ENCODE measurements around the gene TMEM125. TPM values are rescaled to one million over a fixed set of nuclear protein-coding genes. Genes with fewer than 3 reads are reported as not detected.

The TMEM125 gene
- total RNA-seq, 1 donor from 2014 or later, result 3.9 TPM

DNA sequence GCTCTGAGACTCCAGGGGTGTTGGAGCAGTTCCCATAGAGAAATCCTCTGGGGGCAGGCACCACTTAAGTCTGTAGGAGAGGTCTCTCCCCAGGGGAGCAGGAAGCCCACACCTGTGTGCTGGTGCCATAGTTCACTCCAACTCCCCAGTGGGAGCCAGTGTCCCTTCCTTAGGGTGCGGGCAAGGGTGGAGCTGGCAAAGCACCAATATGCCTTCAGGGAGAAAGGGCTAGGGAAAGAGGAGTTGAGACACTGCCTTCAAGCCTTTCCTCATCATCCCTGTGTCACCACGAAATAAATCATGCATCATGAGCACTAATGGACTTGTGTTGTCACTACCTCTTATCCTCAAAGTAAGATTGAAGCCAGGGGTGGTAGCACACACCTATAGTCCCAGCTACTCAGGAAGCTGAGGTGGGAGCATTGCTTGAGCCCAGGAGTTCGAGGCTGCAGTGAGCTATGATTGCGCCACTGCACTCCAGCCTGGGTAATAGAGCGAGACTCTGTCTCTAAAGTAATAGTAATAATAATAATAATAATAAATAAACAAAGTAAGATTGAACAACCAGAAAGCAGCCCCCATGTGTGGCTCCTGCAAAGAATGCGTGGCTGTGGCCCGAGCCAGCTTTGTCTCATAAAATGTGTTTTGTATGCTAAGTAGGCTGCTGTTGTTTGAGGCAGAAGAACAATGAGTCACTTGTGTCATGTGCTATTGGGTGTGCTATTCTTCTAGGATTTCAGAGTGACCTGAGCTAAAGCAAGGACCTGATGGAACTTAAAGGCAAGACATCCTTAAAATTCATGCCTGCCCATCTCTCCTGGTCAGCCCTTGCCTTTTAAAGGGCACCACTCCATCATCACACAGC, 24.3 kb downstream of the TMEM125 start:
- DNase-seq (ENCODE audit: low read depth), result peak; percentile 96

DNA sequence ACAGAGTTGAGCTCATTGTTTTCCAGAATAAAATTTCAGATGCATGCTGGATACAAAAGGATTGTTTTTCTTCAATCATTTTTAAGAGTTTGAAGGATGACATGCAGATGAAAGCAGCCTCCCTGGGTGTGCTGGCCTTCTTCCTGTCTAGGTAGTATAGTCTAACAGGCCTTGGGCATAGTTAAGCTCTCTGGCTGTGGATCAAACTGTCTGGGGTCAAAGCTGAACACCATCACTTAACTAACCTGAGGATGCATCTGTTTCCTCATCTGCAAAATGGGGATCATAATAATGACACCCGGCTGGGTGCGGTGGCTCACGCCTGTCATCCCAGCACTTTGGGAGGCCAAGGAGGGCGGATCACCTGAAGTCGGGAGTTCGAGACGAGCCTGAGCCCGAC, 25.0 kb downstream of the TMEM125 start:
- no peak for DNase-seq (ENCODE audit: low read depth)

- DNase-seq (ENCODE audit: low read depth), result peak; percentile 67
These were observed 26.4 kb downstream of the TMEM125 start for GRCh38 chr1:43296207-43296606.

GRCh38 chr1:43298055-43298454, 28.3 kb downstream of the TMEM125 start:
- no peak for DNase-seq (ENCODE audit: low read depth)

- no peak for DNase-seq (ENCODE audit: low read depth)
These were observed 29.3 kb downstream of the TMEM125 start for GRCh38 chr1:43299101-43299500.

DNA sequence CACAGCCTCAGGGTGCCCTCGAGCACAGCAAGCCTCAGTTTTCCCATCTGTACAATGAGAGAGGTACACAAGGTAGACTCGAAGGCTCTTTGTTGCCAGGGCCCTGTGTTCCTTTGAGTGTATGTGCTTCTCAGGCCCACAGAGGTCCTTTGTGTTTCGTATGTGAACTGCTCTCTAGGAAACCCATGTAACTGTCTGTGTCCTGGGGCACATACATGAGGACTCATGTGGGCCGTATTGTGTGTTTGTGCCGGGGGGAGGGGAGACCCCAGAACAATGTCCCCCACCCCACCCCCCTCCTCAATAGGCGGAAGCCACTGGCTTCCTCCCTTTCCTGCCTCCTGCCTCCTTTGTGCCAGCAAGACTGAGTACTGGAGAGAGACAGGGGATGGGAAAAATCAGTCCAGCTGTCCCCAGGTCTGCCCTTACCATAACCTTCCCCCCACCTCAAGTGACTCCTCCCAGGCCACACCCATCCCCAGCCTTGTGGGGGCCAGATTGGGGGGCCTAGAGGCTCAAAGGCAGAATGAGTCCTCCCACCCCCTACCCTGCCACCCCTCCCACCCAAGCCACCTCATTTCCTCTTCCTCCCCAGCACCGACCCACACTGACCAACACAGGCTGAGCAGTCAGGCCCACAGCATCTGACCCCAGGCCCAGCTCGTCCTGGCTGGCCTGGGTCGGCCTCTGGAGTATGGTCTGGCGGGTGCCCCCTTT, 30.8 kb downstream of the TMEM125 start, which contains the start of gene TIE1:
Gene TIE1, plus strand, starts transcription at position 605 of the 717 bp plus-strand sequence. Its CDS starts 90 bp downstream, at position 695.
- DNase-seq (ENCODE audit: low read depth), result no peak

DNA sequence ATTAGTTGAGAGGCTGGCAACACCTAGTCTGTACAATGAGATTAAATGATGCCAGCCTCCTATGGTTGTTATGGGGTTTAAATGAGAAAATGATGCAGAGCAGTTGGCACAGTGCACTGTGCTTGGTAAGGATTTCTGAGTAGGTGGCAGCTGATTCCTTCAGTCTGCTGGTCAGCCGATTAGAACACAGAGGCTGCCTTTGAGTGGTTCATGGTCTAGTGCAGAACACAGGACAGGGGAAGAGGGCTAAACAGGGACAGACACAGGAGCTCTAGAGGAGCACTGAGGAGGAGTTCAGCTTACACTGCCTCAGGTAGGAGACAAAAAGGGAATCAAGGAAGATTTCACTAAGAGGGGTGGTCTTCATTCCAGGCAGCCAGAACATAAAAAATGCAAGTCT, 32.4 kb downstream of the TMEM125 start:
- DNase-seq (ENCODE audit: low read depth), result no peak

DNA sequence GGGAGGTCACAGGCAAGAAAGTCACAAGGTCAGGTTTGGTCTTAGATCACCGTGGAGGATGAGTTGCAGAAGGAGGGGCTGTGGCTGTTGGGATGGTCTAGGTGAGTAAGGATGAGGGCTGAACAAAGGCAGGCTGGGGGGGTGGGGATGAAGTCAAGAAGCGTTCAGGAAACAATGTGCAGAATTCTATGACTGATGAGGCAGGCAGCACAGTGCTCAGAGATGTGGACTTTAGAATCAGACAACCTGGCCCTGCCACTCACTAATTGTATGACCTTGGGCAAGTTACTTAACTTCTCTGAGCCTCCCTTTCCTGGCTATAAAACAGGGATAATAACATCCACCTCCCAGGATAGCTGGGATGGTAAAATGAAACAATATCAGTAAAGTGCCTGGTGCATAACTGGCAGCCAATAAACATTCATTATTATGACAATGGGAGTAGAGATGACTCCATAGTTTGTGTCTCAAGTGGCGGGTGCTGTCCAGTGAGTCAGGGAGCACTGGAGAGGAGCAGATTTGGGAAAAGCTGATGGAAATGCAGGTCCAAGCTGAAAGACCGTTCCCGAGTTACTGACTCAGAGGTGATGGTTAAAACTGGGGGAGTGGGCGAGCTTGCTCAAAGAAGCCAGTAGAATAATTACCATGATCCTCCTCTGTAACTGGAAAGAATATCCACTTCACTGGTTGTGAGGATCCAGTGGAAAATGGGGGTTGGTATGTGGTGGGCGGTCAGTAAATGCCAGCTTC, 33.1 kb downstream of the TMEM125 start:
- DNase-seq (ENCODE audit: low read depth), result peak; percentile 27

GRCh38 chr1:43303471-43304313, 33.9 kb downstream of the TMEM125 start:
- no peak for DNase-seq (ENCODE audit: low read depth)

DNA sequence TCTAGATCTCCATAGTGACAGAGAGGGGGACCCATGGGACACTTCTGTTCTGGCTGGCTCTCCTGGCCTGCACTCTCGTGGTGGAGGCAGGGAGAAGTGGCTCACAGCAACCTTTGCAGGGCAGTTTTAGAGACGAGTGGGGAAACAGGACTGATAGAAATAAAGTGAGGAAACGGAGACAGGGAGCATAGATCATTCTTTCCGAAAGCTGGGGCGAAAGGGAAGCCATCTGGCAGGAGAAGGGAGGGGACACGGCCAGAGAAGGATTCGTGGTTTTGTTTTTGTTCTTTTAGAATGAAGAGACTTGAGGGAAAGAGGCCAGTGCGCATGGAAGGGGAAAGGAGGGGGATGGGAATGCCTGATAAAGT, 34.5 kb downstream of the TMEM125 start:
- no peak for DNase-seq (ENCODE audit: low read depth)

GRCh38 chr1:43304771-43305300, 35.1 kb downstream of the TMEM125 start:
- no peak for DNase-seq (ENCODE audit: low read depth)

GRCh38 chr1:43305461-43305860, 35.7 kb downstream of the TMEM125 start:
- DNase-seq (ENCODE audit: low read depth), result no peak

GRCh38 chr1:43305926-43306687, 36.3 kb downstream of the TMEM125 start:
- DNase-seq (ENCODE audit: low read depth), result no peak

DNA sequence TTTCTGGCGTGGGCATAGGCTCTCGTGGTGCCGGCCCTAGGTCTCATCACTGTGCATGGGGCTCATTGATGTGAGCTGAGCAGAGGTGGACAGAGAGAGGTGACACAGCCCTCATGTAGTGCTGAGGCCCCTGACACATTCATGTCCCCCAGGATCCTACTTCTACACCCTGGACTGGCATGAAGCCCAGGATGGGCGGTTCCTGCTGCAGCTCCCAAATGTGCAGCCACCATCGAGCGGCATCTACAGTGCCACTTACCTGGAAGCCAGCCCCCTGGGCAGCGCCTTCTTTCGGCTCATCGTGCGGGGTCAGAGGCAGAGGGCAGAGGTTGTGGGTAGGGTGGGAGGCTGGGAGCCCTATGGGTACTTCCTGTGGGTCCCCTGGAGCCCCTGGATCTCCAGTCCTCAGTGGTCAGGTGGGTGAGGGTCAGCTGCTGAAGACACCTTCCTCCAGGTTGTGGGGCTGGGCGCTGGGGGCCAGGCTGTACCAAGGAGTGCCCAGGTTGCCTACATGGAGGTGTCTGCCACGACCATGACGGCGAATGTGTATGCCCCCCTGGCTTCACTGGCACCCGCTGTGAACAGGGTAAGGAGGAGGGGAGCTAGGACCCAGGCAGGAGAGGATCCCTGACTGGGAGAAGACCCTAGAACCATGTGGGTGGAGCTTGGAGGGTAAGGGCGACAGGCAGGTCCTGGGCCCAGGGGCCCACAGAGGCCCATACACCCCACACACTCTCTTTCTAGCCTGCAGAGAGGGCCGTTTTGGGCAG, 37.1 kb downstream of the TMEM125 start:
- no peak for DNase-seq (ENCODE audit: low read depth)

DNA sequence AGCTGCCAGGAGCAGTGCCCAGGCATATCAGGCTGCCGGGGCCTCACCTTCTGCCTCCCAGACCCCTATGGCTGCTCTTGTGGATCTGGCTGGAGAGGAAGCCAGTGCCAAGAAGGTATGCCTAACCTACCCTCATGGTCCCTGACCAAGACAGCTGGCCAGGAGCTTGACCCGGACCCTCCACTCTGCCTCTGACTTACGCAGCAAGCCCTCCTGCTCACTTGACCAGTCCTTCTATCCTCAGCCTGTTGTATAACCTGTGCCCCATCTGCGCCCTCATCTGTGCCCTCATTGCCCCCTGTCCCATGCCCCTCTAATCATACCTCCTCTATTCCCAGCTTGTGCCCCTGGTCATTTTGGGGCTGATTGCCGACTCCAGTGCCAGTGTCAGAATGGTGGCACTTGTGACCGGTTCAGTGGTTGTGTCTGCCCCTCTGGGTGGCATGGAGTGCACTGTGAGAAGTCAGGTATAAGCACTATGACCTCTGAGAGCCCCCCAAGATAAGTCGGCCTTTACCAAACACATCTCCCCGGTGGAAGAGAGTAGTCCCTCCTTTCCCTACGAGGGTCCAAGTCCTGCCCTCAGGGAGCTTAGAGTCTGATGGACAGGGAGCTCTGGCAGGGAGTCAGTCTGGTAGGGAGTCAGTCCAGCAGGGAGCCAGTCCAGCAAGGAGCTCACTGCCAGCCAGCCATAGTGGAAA, 37.8 kb downstream of the TMEM125 start:
- DNase-seq (ENCODE audit: low read depth), result no peak

DNA sequence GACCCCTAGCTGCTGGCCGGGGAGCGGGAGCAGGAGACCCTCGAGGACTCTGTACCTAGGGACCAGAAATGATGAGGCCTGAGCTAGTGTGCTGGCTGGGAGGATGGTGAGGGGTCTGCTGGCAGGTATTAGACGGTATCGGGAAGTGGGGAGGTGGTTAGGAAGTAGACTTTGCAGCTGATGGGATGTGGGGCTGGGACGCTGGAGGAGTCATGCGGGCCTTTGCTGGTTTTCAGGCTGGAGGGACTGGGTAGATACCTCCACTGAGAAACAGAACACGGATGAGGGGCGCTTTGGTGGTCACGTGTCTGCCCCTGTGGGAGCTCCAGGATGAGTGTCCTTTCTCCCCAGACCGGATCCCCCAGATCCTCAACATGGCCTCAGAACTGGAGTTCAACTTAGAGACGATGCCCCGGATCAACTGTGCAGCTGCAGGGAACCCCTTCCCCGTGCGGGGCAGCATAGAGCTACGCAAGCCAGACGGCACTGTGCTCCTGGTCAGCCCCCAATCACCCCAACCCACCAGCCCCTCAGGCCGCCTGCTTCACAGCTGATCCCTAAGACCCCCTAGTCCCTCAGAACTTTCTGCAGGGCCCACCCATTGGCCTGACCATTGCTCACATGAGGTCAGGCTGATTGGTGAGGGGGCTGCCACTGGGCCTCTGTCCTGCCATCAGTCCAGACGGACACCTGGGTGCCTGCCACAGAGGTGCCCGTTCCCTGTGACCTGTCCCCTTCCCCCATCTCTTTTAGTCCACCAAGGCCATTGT, 39.0 kb downstream of the TMEM125 start:
- DNase-seq (ENCODE audit: low read depth), result no peak

- DNase-seq (ENCODE audit: low read depth), result peak; percentile 11
These were observed 39.7 kb downstream of the TMEM125 start for GRCh38 chr1:43309405-43310025.

GRCh38 chr1:43311521-43311920, 41.7 kb downstream of the TMEM125 start:
- DNase-seq (ENCODE audit: low read depth), result no peak
